IPS-18a (cell line): ENCODE measurements around the gene MRPL36.

Experiments used
- H3K27ac ChIP-seq: one replicate; pipeline ENCODE4 v1.5.1; 2013; ENCODE audit warnings: low read length
- H3K27me3 ChIP-seq: one replicate; pipeline ENCODE4 v1.6.1; 2013; ENCODE audit warnings: mild to moderate bottlenecking, low read length; ENCODE audit not compliant: control insufficient read depth, insufficient read depth
- H3K36me3 ChIP-seq: one replicate; pipeline ENCODE4 v1.6.1; 2013; ENCODE audit warnings: low read depth, low read length; ENCODE audit not compliant: control insufficient read depth
- H3K4me1 ChIP-seq: one replicate; pipeline ENCODE4 v1.6.1; 2013; ENCODE audit warnings: low read depth, low read length; ENCODE audit not compliant: control insufficient read depth
- H3K4me3 ChIP-seq: one replicate; pipeline ENCODE4 v1.5.1; 2013; ENCODE audit warnings: low read length
- H3K9ac ChIP-seq: one replicate; pipeline ENCODE4 v1.6.1; 2013; ENCODE audit warnings: mild to moderate bottlenecking, low read length, moderate library complexity
- H3K9me3 ChIP-seq: one replicate; pipeline ENCODE4 v1.6.1; 2013; ENCODE audit warnings: low read depth, low read length; ENCODE audit not compliant: control insufficient read depth

Gene MRPL36

DNA sequence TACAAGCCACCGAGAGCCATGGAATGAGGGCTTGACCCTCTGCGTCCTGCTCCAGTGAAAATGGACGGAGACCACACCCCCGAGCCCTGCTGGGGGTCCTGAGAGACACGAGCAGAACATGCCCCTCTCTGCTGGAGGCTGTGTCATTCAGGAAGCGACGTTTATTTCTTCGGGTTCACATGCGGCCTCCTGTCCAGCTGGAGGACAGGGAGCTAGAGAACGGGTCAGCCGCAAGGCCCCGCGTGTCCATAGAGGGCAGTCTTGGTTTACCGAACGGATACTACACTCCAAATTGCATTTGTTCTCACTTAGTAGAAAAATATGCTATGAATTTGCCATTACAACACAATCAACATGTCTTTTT is 36.1 kb downstream of the MRPL36 start:
- Histone ChIP-seq H3K4me1 (no peaks in the 10 kb centered on the region), H3K9me3 (peaks cover 2% of the 10 kb centered on the region), H3K36me3 (no peaks in the 10 kb centered on the region), H3K27ac (no peak overlapping the region), H3K4me3 (no peak overlapping the region), H3K9ac (no peak overlapping the region), H3K27me3 (no peaks in the 10 kb centered on the region)

DNA sequence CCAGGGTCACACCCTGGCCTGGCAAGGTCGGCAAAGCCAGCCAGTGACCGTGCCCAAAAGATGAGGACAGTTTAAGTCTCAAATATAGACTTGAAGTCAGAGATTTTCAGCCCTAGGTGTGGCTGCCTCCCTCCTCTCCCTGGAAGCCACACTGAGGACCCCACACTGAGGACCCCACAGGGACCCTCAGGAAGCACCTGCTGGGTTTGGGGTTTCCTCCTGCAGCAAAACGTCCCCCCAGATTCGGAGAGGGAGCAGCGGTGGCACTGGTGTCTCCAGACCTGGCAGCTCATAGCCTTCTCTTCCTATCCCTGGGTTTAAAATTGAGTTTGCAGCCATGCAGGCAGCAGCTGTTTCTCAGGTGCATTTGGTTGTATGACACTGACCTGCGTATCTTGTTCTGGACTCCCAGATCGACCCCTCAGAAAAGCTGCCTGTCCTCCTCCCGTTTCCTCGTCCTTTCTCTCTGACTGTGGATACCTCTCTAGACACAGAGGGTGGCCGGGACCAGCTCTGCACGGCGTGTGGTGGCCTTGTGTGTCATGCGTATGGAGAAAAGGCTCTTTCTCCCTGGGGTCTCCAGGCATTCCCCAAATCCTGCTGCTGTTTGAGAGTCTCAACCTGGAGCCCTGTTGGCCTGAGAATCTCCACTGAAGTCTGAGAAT is 36.6 kb downstream of the MRPL36 start:
- H3K9me3 ChIP-seq, result peaks cover 4% of the 10 kb centered on the region

DNA sequence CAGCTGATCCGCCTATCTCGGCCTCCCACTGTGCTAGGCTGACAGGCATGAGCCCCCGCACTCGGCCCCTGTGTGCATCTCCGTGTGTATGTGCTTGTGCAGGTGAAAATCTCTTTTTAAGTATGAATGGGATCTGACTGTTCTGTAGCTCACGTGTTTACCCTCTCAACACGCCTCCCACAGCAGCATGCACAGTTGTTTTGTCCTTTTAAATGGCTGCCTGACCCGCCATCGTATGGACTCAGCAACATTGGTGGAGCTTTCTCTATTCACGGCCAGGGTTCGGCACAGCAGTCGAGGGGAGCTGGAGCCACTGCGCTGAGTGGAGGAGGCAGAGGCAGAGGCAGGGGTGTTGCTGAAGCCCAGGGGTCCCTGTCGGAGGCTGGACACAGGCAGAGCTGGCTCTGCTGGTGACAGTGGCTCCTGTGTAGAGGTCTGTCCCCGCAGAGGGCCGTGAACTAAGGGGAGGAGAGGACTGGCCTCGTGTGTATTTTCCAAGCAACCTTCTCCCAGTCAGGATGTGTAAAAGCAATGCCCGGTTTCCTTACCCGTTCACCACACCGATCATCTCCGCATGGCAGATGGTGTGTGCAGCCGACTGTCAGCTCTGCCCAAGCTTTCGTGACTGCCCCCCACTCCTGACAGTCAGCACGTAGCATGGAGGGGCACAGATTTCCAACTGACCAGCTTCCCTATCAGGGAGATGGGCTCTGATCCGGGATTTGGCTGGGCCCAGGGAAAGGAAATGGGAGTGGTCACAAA is 37.3 kb downstream of the MRPL36 start:
- Histone ChIP-seq H3K27me3 (no peaks in the 10 kb centered on the region), H3K9ac (no peak overlapping the region)

More for the DNA sequence above, 36.6 kb downstream of the MRPL36 start:
- Histone ChIP-seq H3K36me3 (no peaks in the 10 kb centered on the region), H3K4me3 (no peak overlapping the region), H3K9ac (no peak overlapping the region), H3K4me1 (no peaks in the 10 kb centered on the region), H3K27ac (no peak overlapping the region), H3K27me3 (no peaks in the 10 kb centered on the region)

DNA sequence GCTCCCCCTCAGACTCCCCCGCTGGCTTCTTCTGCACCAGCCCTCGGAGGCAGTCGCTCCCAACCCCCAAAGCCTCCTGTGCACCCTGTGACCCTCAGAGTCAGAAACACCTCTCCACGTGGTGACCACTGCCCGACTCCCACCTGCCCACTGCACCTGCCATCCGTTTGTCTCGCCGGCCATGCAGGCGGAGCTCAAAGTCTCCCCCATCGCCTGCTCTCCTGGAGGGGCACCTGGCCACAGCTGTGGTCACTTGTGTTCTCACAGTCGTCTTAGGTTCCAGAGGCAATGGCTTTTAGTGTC is 38.2 kb downstream of the MRPL36 start:
- H3K27ac ChIP-seq, result no peak overlapping the region
- H3K9ac ChIP-seq, result no peak overlapping the region
- peaks cover 2% of the 10 kb centered on the region for H3K4me1 ChIP-seq
- no peaks in the 10 kb centered on the region for H3K27me3 ChIP-seq
- peaks cover 4% of the 10 kb centered on the region for H3K9me3 ChIP-seq
- no peaks in the 10 kb centered on the region for H3K36me3 ChIP-seq
- H3K4me3 ChIP-seq, result no peak overlapping the region

More for the DNA sequence above, 37.3 kb downstream of the MRPL36 start:
- no peaks in the 10 kb centered on the region for H3K4me1 ChIP-seq
- no peaks in the 10 kb centered on the region for H3K36me3 ChIP-seq
- peaks cover 4% of the 10 kb centered on the region for H3K9me3 ChIP-seq
- H3K27ac ChIP-seq, result no peak overlapping the region
- H3K4me3 ChIP-seq, result no peak overlapping the region

DNA sequence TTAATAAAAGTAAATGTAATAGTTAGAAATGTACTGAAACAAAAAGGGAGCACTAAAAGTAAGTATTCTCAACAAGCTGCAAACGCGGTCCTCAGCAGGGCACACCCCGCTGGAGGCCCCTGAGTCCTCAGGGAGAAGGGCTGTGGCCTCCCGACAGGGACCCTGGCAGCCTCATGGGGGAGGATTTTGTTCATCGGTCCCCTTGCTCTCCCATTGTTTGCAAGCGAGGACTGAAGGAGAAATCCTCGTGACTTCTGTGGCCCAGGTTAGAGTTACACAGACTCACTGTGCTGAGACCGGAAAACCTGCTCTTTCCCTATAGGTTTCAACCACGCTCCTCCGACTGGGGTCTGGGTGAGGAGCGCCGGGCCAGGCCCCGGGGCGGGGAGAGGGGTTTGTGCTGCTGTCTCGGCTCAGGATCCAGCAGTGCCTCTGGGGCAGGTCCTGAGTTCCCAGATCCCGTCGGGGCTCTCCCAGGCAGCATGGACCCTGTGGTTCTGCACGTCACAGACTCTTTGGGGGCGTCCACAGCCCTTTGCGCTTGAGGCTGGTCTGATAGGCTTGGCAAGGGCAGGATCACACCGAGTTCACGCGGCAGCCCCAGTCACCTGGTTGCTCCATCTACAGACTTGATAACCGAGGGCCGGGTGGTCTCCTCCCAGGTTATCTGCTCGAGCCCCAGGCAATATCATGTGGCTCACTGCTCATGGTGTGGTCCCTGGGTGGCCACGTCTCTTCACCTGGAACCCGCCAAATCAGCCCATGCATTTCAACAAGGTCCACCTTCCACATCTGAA is 38.8 kb downstream of the MRPL36 start:
- no peaks in the 10 kb centered on the region for H3K27me3 ChIP-seq
- H3K9me3 ChIP-seq, result peaks cover 4% of the 10 kb centered on the region
- peaks cover 8% of the 10 kb centered on the region for H3K4me1 ChIP-seq
- no peaks in the 10 kb centered on the region for H3K36me3 ChIP-seq
- H3K4me3 ChIP-seq, result no peak overlapping the region
- H3K9ac ChIP-seq, result no peak overlapping the region
- no peak overlapping the region for H3K27ac ChIP-seq

DNA sequence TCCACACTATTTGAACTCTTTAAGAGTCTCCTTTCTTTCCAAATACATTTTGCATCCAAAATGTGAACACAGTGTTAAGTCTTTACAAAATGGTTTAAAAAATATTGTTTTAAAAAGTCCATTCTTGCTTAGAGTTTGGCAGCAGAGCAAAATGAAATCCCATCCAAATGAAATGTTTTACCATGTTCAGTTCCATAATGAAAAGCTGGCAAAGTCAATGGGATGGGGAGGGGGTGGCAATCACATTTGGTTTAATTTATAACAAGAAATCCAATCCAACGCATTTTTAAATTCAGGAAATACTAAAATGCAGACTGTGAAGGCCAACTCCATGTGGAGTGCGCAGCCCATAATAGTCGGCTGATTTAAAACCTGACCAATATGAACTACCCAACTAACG is 39.4 kb downstream of the MRPL36 start:
- Histone ChIP-seq H3K9ac (no peak overlapping the region), H3K27me3 (no peaks in the 10 kb centered on the region), H3K36me3 (no peaks in the 10 kb centered on the region), H3K4me3 (no peak overlapping the region), H3K9me3 (peaks cover 4% of the 10 kb centered on the region), H3K4me1 (peaks cover 10% of the 10 kb centered on the region), H3K27ac (no peak overlapping the region)

DNA sequence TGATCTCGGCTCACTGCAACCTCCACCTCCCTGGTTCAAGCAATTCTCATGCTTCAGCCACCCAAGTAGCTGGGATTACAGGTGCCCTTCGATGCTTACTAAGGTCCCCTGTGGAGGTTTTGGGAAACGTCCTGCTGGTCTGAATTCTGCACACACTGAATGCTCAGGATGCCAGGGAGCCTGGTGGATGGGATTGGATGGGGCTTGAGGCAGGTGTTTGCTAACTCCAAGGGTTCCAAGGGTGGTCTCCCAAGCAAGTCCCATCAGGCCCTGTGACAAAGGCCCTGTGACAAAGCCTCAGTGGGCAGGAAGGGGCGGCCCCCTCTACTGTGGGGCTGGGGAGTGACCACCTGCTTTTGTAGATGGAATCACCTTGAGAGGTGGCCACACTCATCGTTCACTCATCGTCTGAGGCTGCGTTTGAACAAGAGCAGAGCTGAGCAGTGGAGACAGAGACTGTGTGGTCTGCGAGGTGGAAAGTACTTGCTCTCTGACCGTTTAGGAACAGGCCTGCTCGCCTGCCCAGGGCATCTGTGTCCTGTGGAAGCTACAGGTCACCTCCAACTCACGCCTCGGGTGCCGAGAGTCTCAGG is 40.2 kb downstream of the MRPL36 start:
- H3K9ac ChIP-seq, result no peak overlapping the region
- H3K27me3 ChIP-seq, result no peaks in the 10 kb centered on the region
- H3K27ac ChIP-seq, result no peak overlapping the region
- peaks cover 10% of the 10 kb centered on the region for H3K4me1 ChIP-seq
- peaks cover 4% of the 10 kb centered on the region for H3K9me3 ChIP-seq
- H3K4me3 ChIP-seq, result no peak overlapping the region
- H3K36me3 ChIP-seq, result no peaks in the 10 kb centered on the region

DNA sequence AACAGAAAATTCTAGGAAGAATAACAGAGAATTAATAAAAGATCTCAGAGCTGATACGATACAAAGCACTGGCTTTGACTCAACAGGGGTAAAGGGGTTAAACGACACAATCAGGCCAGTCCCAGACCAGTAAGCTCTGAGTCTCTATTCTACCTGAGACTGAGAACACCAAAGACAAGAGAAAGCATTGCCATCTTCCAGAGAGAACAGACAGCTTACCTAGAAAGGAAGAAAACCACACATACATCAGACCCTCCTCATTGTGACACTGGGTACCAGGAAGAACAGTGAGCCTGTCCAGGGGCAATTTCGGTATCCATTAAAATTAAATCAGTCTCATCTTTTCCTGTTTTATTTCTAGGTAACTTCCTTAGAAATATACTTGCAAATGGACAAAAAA is 41.1 kb downstream of the MRPL36 start:
- no peaks in the 10 kb centered on the region for H3K36me3 ChIP-seq
- no peaks in the 10 kb centered on the region for H3K27me3 ChIP-seq
- no peak overlapping the region for H3K27ac ChIP-seq
- no peak overlapping the region for H3K4me3 ChIP-seq
- H3K9me3 ChIP-seq, result peaks cover 4% of the 10 kb centered on the region
- H3K4me1 ChIP-seq, result peaks cover 10% of the 10 kb centered on the region
- no peak overlapping the region for H3K9ac ChIP-seq

DNA sequence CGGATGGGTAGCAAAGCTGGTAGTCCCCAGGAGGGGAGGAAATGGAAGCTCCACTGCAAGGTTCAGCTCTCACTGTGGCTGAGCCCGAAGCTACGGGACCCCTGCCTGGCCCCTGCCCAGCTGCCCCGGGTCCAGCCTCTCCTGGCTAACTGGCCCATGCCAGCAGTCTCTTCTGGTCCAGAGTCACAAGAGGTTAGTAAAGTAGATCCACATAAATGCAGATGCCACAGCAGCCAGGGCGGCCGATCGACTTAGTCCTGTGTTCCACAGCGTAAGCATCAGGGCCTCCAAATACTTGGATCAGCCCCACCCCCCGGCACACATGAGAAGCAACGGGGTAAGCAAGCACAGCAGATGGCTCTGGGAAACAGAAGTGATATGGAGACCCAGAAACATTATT is 42.1 kb downstream of the MRPL36 start:
- Histone ChIP-seq H3K9me3 (peaks cover 4% of the 10 kb centered on the region), H3K4me1 (peaks cover 10% of the 10 kb centered on the region), H3K9ac (no peak overlapping the region), H3K36me3 (no peaks in the 10 kb centered on the region), H3K4me3 (no peak overlapping the region), H3K27ac (no peak overlapping the region), H3K27me3 (no peaks in the 10 kb centered on the region)

DNA sequence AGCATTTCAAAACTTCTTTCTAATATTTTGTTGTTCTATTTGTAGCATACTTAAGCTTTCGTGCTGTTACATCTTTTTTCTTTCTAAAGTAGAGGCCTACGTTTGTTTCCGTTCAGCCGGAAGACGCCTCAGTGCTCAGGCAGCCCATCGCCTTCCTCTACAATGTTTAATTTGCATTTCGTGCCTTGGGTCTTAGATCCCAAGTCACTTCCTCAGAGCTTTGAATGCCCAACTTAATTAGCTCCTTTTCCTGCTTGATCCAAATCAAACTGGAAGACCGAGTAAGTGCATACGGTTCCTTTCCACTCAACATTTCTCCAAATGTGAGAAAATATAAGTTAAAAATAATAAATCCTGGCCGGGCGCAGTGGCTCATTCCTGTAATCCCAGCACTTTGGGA is 43.2 kb downstream of the MRPL36 start:
- H3K4me3 ChIP-seq, result no peak overlapping the region
- no peak overlapping the region for H3K9ac ChIP-seq
- peaks cover 4% of the 10 kb centered on the region for H3K9me3 ChIP-seq
- H3K36me3 ChIP-seq, result no peaks in the 10 kb centered on the region
- no peak overlapping the region for H3K27ac ChIP-seq
- H3K4me1 ChIP-seq, result peaks cover 10% of the 10 kb centered on the region
- no peaks in the 10 kb centered on the region for H3K27me3 ChIP-seq

DNA sequence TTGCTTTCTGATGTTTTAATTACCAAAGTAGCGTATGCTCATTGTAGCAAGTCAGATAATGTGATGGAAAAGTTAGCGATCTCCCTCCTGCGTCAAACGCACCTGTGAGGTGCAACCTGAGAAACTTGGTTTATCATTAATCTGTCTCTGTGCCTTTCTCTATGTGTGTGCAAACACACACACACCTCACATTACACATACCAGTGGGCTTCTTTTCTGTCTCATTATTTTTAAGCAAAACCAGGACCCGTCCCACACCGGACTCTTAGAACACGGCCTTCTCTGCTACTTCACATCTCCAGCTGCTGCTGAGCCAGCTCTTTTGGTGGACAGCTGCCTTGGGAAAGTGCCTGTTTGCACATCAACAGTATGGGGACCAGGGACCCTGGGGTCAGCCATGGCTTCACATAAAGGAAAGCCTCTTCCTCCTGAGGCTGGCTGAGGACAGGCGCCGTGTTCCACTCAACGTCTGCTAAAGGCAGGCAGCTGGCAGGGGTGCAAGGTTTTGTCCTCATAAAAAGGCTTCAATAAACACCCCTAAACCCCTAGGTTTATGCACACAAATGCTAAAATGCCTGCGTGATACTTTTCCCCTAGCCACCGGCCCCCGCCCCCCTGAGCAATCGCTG is 44.2 kb downstream of the MRPL36 start:
- Histone ChIP-seq H3K9me3 (peaks cover 4% of the 10 kb centered on the region), H3K9ac (no peak overlapping the region), H3K4me1 (peaks cover 10% of the 10 kb centered on the region), H3K4me3 (no peak overlapping the region), H3K27ac (no peak overlapping the region), H3K36me3 (no peaks in the 10 kb centered on the region), H3K27me3 (no peaks in the 10 kb centered on the region)
